Mesenchymal stem cell (in vitro differentiated cells and primary cell): Measurements from ENCODE around the gene KRT14.

Experiments used
- DNase-seq: peaks from one replicate; pipeline ENCODE4 v3.0.0-alpha.2; 2013
- H2AFZ ChIP-seq: one replicate; pipeline ENCODE4 v1.6.1; 2013; ENCODE audit warnings: low read depth, mild to moderate bottlenecking, control low read depth, inconsistent platforms, low read length, moderate library complexity
- H2AK5ac ChIP-seq: 2 replicates; pipeline ENCODE4 v1.6.1; 2013; ENCODE audit warnings: low read length, moderate library complexity, mild to moderate bottlenecking, inconsistent platforms; ENCODE audit not compliant: severe bottlenecking
- H2BK120ac ChIP-seq: one replicate; pipeline ENCODE4 v1.6.1; 2013; ENCODE audit warnings: low read depth, mild to moderate bottlenecking, inconsistent platforms, low read length, moderate library complexity
- H2BK12ac ChIP-seq, 2 experiments: one replicate each; pipeline ENCODE4 v1.6.1; 2013; ENCODE audit warnings: inconsistent platforms in 2 of 2, low read length in 2 of 2, mild to moderate bottlenecking in 2 of 2, moderate library complexity in 2 of 2, control low read depth in 1 of 2
- H2BK15ac ChIP-seq: one replicate; pipeline ENCODE4 v1.6.1; 2013; ENCODE audit warnings: mild to moderate bottlenecking, low read depth, inconsistent platforms; ENCODE audit not compliant: poor library complexity, severe bottlenecking
- H2BK5ac ChIP-seq: 2 replicates; pipeline ENCODE4 v1.6.1; 2013; ENCODE audit warnings: low read depth, mild to moderate bottlenecking, low read length, control low read depth, inconsistent platforms; ENCODE audit not compliant: poor library complexity, severe bottlenecking
- H3K14ac ChIP-seq, 2 experiments: one replicate each; pipeline ENCODE4 v1.6.1; 2013; ENCODE audit warnings: inconsistent platforms in 2 of 2, low read length in 2 of 2, control low read depth in 1 of 2, mild to moderate bottlenecking in 1 of 2, moderate library complexity in 1 of 2
- H3K18ac ChIP-seq, 2 experiments: one replicate each; pipeline ENCODE4 v1.6.1; 2013; ENCODE audit warnings: inconsistent platforms in 2 of 2, low read length in 2 of 2, control low read depth in 1 of 2, low read depth in 1 of 2, mild to moderate bottlenecking in 1 of 2
- H3K23ac ChIP-seq, 2 experiments: one replicate each; pipeline ENCODE4 v1.6.1; 2013; ENCODE audit warnings: inconsistent platforms in 2 of 2, low read length in 2 of 2, mild to moderate bottlenecking in 2 of 2, moderate library complexity in 2 of 2, control low read depth in 1 of 2
- H3K27ac ChIP-seq: 2 replicates; pipeline ENCODE4 v1.5.1; 2013; ENCODE audit warnings: mild to moderate bottlenecking, moderate library complexity, low read length, control low read depth, inconsistent platforms; ENCODE audit not compliant: poor library complexity, severe bottlenecking
- H3K27me3 ChIP-seq, 2 experiments: 2 replicates each; pipeline versions ENCODE4 v1.6.1 to v1.7.0; 2013; ENCODE audit warnings: low read length in 2 of 2, mild to moderate bottlenecking in 2 of 2, moderate library complexity in 2 of 2, control low read depth in 1 of 2, inconsistent platforms in 1 of 2; ENCODE audit not compliant: control insufficient read depth in 1 of 2, insufficient read depth in 1 of 2
- H3K36me3 ChIP-seq, 2 experiments: 2 replicates each; pipeline versions ENCODE4 v1.6.1 to v1.7.0; 2013; ENCODE audit warnings: low read length in 2 of 2, control low read depth in 1 of 2, inconsistent platforms in 1 of 2, low read depth in 1 of 2, mild to moderate bottlenecking in 1 of 2; ENCODE audit not compliant: insufficient read depth in 2 of 2, control insufficient read depth in 1 of 2
- H3K4ac ChIP-seq, 2 experiments: one replicate each; pipeline ENCODE4 v1.6.1; 2013; ENCODE audit warnings: inconsistent platforms in 2 of 2, low read length in 2 of 2, mild to moderate bottlenecking in 2 of 2, moderate library complexity in 2 of 2, control low read depth in 1 of 2, low read depth in 1 of 2
- H3K4me1 ChIP-seq: 2 replicates; pipeline ENCODE4 v1.6.1; 2013; ENCODE audit warnings: low read depth, low read length, control low read depth; ENCODE audit not compliant: control insufficient read depth, insufficient read depth
- H3K4me2 ChIP-seq: 2 replicates; pipeline ENCODE4 v1.6.1; 2013; ENCODE audit warnings: low read length, mild to moderate bottlenecking, inconsistent platforms; ENCODE audit not compliant: poor library complexity, severe bottlenecking
- H3K4me3 ChIP-seq, 2 experiments: 2 replicates each; pipeline versions ENCODE4 v1.5.1 to v1.7.0; 2013; ENCODE audit warnings: low read length in 2 of 2, mild to moderate bottlenecking in 2 of 2, control low read depth in 1 of 2, low read depth in 1 of 2; ENCODE audit not compliant: insufficient read depth in 1 of 2
- H3K79me1 ChIP-seq: replicated peaks from 2 replicates; pipeline ENCODE4 v1.6.1; 2013; ENCODE audit warnings: mild to moderate bottlenecking, control low read depth, low read length, inconsistent platforms; ENCODE audit not compliant: poor library complexity, severe bottlenecking
- H3K9ac ChIP-seq: 2 replicates; pipeline ENCODE4 v1.7.0; 2013; ENCODE audit warnings: mild to moderate bottlenecking, low read length, moderate library complexity
- H3K9me3 ChIP-seq: 2 replicates; pipeline ENCODE4 v1.7.0; 2013; ENCODE audit warnings: mild to moderate bottlenecking, low read length; ENCODE audit not compliant: control insufficient read depth
- H4K8ac ChIP-seq: one replicate; pipeline ENCODE4 v1.6.1; 2013; ENCODE audit warnings: inconsistent platforms, mild to moderate bottlenecking, low read length, moderate library complexity
- H4K91ac ChIP-seq: one replicate; pipeline ENCODE4 v1.6.1; 2013; ENCODE audit warnings: mild to moderate bottlenecking, low read length, inconsistent platforms
- WGBS: methylation state at CpG from one replicate; pipeline ENCODE4 v1.1.7; 2013; ENCODE audit warnings: mixed read lengths; 5-methylcytosine and 5-hydroxymethylcytosine counted together

KRT14 gene

GRCh38 chr17:41540921-41541625 lies 45.6 kb downstream of the KRT14 start:
- Histone ChIP-seq H4K8ac (no peak overlapping the region), H3K9ac (no peak overlapping the region), H2BK12ac (peak overlapping the region; percentile 18 to 29), H2BK5ac (peak overlapping the region; percentile 33), H2AFZ (no peak overlapping the region), H3K27me3 (peaks cover 0 to 18% of the 10 kb centered on the region in 2 experiments), H3K14ac (peak overlapping the region in 1 of 2 experiments; percentile 51), H3K4me1 (peaks cover 38% of the 10 kb centered on the region), H3K4me2 (no peak overlapping the region), H3K79me1 (no peaks in the 10 kb centered on the region), H2AK5ac (no peak overlapping the region), H3K4me3 (no peak overlapping the region), H3K23ac (no peak overlapping the region), H3K36me3 (no peaks in the 10 kb centered on the region), H3K27ac (no peak overlapping the region), H2BK15ac (peak overlapping the region; percentile 39), H3K18ac (peak overlapping the region in 1 of 2 experiments; percentile 71), H3K4ac (no peak overlapping the region), H3K9me3 (no peaks in the 10 kb centered on the region), H4K91ac (no peak overlapping the region), H2BK120ac (no peak overlapping the region)
- no peak for DNase-seq
- WGBS, result 97% methylated on average over 10 of the region's 10 CpGs

DNA sequence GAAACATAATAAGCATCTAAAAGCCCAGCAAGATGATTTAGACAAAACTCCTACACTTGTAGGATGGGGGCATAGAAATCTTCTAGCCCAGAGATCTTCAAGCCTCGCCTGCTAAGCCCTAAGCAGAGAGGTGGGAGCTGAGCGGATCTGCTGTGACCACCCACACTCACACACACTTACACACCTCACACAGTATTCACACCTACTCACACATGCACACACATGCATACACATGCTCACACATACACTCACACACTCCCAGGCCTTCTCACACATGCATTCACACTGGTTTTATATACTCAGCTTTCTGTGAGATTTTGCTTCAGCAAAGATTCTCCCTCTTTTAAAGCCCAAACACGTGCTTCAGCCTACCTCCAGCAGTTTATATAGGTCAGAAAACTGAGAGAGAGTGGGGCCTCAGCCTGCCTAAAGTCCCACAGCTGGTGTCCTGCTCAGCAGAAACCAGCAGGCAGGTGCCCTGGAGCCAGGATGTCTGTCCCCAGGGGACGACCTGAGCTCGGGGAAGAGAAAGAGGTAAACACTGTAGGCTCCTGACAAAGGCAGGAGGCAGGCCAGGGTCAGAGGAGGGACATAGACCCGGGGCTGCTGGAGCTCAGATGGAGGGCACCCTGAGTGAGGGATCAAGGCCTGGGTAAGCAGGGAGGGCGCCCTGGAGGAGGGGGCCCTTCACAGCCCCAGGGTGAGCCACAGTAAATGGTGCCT lies 46.6 kb downstream of the KRT14 start:
- Histone ChIP-seq H2BK5ac (no peak overlapping the region), H2AK5ac (peak overlapping the region; percentile 94), H3K4me1 (peaks cover 40% of the 10 kb centered on the region), H3K79me1 (no peaks in the 10 kb centered on the region), H3K4ac (peak overlapping the region; percentile 63 to 74), H4K8ac (peak overlapping the region; percentile 20), H3K14ac (peak overlapping the region in 1 of 2 experiments; percentile 23), H3K18ac (peak overlapping the region; percentile 65 to 86), H2AFZ (no peak overlapping the region), H3K27ac (no peak overlapping the region), H3K27me3 (peaks cover 0 to 27% of the 10 kb centered on the region in 2 experiments), H2BK15ac (peak overlapping the region; percentile 45), H2BK120ac (peak overlapping the region; percentile 55), H3K4me3 (no peak overlapping the region), H3K36me3 (no peaks in the 10 kb centered on the region), H3K9me3 (no peaks in the 10 kb centered on the region), H3K4me2 (no peak overlapping the region), H3K23ac (peak overlapping the region in 1 of 2 experiments; percentile 32), H4K91ac (peak overlapping the region; percentile 72), H3K9ac (no peak overlapping the region), H2BK12ac (peak overlapping the region; percentile 93 to 97)
- no peak for DNase-seq
- WGBS, result 74% methylated on average over 6 of the region's 7 CpGs

DNA sequence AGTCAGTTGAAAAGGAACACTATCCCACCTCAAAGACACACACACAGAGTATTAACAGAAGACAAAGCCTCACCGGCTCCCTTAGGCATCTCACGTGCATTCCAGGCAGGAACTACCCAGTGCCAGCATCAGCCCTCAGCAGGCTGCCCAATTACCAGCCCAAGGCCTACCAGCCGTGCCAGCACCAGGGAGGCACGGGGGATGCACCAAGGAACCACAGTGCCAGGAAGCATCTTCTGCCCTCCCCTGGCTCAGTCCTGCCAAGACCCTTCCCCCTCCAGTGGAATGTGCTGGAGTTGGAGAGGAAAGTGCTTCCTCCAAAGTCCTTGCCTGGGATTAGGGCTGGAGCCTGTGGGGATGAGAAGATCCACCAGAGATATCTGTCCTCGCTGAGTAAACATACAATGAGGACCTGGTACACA lies 47.6 kb downstream of the KRT14 start:
- H3K9ac ChIP-seq, result no peak overlapping the region
- peaks cover 0 to 28% of the 10 kb centered on the region in 2 experiments for H3K27me3 ChIP-seq
- no peak overlapping the region for H3K23ac ChIP-seq
- H3K4me1 ChIP-seq, result peaks cover 33% of the 10 kb centered on the region
- peak overlapping the region in 1 of 2 experiments; percentile 80 for H3K14ac ChIP-seq
- peak overlapping the region; percentile 21 for H2BK120ac ChIP-seq
- DNase-seq, result no peak
- H2BK12ac ChIP-seq, result peak overlapping the region; percentile 1 to 80
- no peak overlapping the region for H2AFZ ChIP-seq
- peak overlapping the region; percentile 80 for H3K27ac ChIP-seq
- peak overlapping the region; percentile 29 to 90 for H3K18ac ChIP-seq
- peak overlapping the region; percentile 28 for H4K8ac ChIP-seq
- no peaks in the 10 kb centered on the region for H3K9me3 ChIP-seq
- peak overlapping the region; percentile 30 to 86 for H3K4ac ChIP-seq
- peak overlapping the region; percentile 0 for H2AK5ac ChIP-seq
- peak overlapping the region; percentile 71 for H4K91ac ChIP-seq
- H3K4me2 ChIP-seq, result no peak overlapping the region
- no peak overlapping the region for H3K4me3 ChIP-seq
- H2BK15ac ChIP-seq, result no peak overlapping the region
- WGBS, result 64% methylated on average over 3 of the region's 5 CpGs
- no peaks in the 10 kb centered on the region for H3K79me1 ChIP-seq
- H3K36me3 ChIP-seq, result no peaks in the 10 kb centered on the region
- no peak overlapping the region for H2BK5ac ChIP-seq

GRCh38 chr17:41538565-41538991 lies 48.1 kb downstream of the KRT14 start:
- peak; percentile 64 for DNase-seq
- H3K27me3 ChIP-seq, result peaks cover 0 to 28% of the 10 kb centered on the region in 2 experiments
- H3K4ac ChIP-seq, result peak overlapping the region; percentile 11 to 30
- H3K79me1 ChIP-seq, result no peaks in the 10 kb centered on the region
- no peak overlapping the region for H2AK5ac ChIP-seq
- peak overlapping the region; percentile 80 for H3K27ac ChIP-seq
- no peak overlapping the region for H2BK15ac ChIP-seq
- no peak overlapping the region for H3K9ac ChIP-seq
- H2BK12ac ChIP-seq, result peak overlapping the region; percentile 32 to 43
- H2AFZ ChIP-seq, result no peak overlapping the region
- H3K18ac ChIP-seq, result peak overlapping the region; percentile 48 to 77
- H3K4me3 ChIP-seq, result no peak overlapping the region
- peak overlapping the region; percentile 35 for H2BK120ac ChIP-seq
- H3K14ac ChIP-seq, result no peak overlapping the region
- H4K91ac ChIP-seq, result peak overlapping the region; percentile 28
- 22% methylated on average over 5 of the region's 5 CpGs for WGBS
- H3K4me2 ChIP-seq, result peak overlapping the region; percentile 2
- H4K8ac ChIP-seq, result peak overlapping the region; percentile 28
- H3K4me1 ChIP-seq, result peaks cover 33% of the 10 kb centered on the region
- no peak overlapping the region for H3K23ac ChIP-seq
- H2BK5ac ChIP-seq, result no peak overlapping the region
- H3K9me3 ChIP-seq, result no peaks in the 10 kb centered on the region
- H3K36me3 ChIP-seq, result no peaks in the 10 kb centered on the region
